Loucy (cell line): ENCODE results near the gene SLC5A1.

ENCODE experiments used
- H2AFZ ChIP-seq: fragments of 200-600 bp; sonication (generic); 2 replicates; pipeline ENCODE4 v1.6.0; 2016; ENCODE audit warnings: antibody characterized with exemption, mild to moderate bottlenecking, low read length, moderate library complexity
- H3F3A ChIP-seq: fragments of 200-600 bp; 2 replicates; pipeline ENCODE4 v1.6.0; 2016; ENCODE audit warnings: antibody characterized with exemption, low read depth, mild to moderate bottlenecking
- H3K27me3 ChIP-seq: fragments of 200-600 bp; sonication (generic); 2 replicates; pipeline ENCODE4 v1.6.1; 2014; ENCODE audit warnings: low read length, mild to moderate bottlenecking; ENCODE audit not compliant: insufficient read depth, poor library complexity, severe bottlenecking
- H3K36me3 ChIP-seq: fragments of 200-600 bp; sonication (generic); 2 replicates; pipeline ENCODE4 v1.6.1; 2016; ENCODE audit warnings: low read length; ENCODE audit not compliant: insufficient read depth
- H3K4me1 ChIP-seq: fragments of 200-600 bp; sonication (generic); 2 replicates; pipeline ENCODE4 v1.5.1; 2014; ENCODE audit warnings: low read length, mild to moderate bottlenecking; ENCODE audit not compliant: insufficient read depth, poor library complexity, severe bottlenecking
- H3K4me2 ChIP-seq: fragments of 200-600 bp; sonication (generic); 2 replicates; pipeline ENCODE4 v1.6.0; 2014; ENCODE audit warnings: antibody characterized with exemption, low read length, low read depth, mild to moderate bottlenecking; ENCODE audit not compliant: poor library complexity, severe bottlenecking
- H3K4me3 ChIP-seq: fragments of 200-600 bp; sonication (generic); 2 replicates; pipeline ENCODE4 v1.5.1; 2014; ENCODE audit warnings: low read length, mild to moderate bottlenecking, mixed read lengths; ENCODE audit not compliant: poor library complexity, severe bottlenecking
- H3K79me2 ChIP-seq: fragments of 200-600 bp; sonication (generic); 2 replicates; pipeline ENCODE4 v1.6.1; 2014; ENCODE audit warnings: low read length; ENCODE audit not compliant: insufficient read depth
- H3K9ac ChIP-seq: fragments of 200-600 bp; sonication (generic); 2 replicates; pipeline ENCODE4 v1.6.0; 2014; ENCODE audit warnings: mild to moderate bottlenecking, low read depth, low read length, moderate library complexity; ENCODE audit not compliant: poor library complexity, severe bottlenecking
- H3K9me2 ChIP-seq: fragments of 200-600 bp; sonication (generic); replicated peaks from 2 replicates; pipeline ENCODE4 v1.6.1; 2016; ENCODE audit warnings: low read depth, low read length, mixed read lengths
- H3K9me3 ChIP-seq: fragments of 200-600 bp; sonication (generic); 2 replicates; pipeline ENCODE4 v1.6.1; 2014; ENCODE audit warnings: mild to moderate bottlenecking, antibody characterized with exemption, low read length, low read depth; ENCODE audit not compliant: insufficient read depth
- H4K20me1 ChIP-seq: fragments of 200-600 bp; sonication (generic); 2 replicates; pipeline ENCODE4 v1.6.0; 2014; ENCODE audit warnings: antibody characterized with exemption, low read length, mild to moderate bottlenecking; ENCODE audit not compliant: insufficient read depth, poor library complexity, severe bottlenecking
- EZH2phosphoT487 ChIP-seq: fragments of 200-600 bp; IDR thresholded peaks from 2 replicates; pipeline ENCODE4 v1.6.1; 2018; ENCODE audit warnings: antibody characterized with exemption, mild to moderate bottlenecking, moderate library complexity, borderline replicate concordance
- TF ChIP-seq, protein P1 (sequence below): fragments of 200-600 bp; sonication (generic); conservative IDR thresholded peaks from 2 replicates; pipeline ENCODE4 v1.5.1; 2014; ENCODE audit warnings: mild to moderate bottlenecking, antibody characterized with exemption, low read length

SLC5A1 gene

DNA sequence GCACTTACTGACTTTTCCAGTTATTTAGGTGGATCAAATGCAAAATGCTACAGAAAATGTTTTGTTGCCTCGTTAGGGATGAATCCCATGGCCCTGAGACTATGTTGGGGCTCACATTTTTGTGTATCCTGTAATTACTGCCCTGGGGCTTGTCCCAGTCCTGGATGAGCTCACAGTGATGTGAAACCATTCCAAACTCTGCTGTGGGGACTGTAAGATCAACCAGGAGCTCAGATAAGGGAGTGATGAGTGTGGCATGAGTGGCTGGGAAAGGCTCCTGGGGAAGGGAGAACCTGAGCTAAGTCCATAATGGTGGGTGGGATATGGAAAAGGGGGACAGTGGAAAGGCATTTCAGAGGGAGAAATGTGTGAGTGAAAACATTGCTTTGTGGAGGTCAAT, 54.0 kb downstream of the SLC5A1 start:
- Histone ChIP-seq H3K27me3 (no peaks in the 10 kb centered on the region), H3K9me2 (no peaks in the 10 kb centered on the region), H3K9me3 (no peaks in the 10 kb centered on the region), H3K79me2 (no peaks in the 10 kb centered on the region), H4K20me1 (no peaks in the 10 kb centered on the region), H2AFZ (no peak overlapping the region), H3K4me3 (no peak overlapping the region), H3F3A (no peaks in the 10 kb centered on the region), H3K9ac (no peak overlapping the region), H3K4me1 (no peaks in the 10 kb centered on the region), H3K4me2 (no peak overlapping the region), H3K36me3 (no peaks in the 10 kb centered on the region)
- TF ChIP-seq EZH2phosphoT487 = no peak
- TF ChIP-seq, protein P1, sequence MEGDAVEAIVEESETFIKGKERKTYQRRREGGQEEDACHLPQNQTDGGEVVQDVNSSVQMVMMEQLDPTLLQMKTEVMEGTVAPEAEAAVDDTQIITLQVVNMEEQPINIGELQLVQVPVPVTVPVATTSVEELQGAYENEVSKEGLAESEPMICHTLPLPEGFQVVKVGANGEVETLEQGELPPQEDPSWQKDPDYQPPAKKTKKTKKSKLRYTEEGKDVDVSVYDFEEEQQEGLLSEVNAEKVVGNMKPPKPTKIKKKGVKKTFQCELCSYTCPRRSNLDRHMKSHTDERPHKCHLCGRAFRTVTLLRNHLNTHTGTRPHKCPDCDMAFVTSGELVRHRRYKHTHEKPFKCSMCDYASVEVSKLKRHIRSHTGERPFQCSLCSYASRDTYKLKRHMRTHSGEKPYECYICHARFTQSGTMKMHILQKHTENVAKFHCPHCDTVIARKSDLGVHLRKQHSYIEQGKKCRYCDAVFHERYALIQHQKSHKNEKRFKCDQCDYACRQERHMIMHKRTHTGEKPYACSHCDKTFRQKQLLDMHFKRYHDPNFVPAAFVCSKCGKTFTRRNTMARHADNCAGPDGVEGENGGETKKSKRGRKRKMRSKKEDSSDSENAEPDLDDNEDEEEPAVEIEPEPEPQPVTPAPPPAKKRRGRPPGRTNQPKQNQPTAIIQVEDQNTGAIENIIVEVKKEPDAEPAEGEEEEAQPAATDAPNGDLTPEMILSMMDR = no peak

DNA sequence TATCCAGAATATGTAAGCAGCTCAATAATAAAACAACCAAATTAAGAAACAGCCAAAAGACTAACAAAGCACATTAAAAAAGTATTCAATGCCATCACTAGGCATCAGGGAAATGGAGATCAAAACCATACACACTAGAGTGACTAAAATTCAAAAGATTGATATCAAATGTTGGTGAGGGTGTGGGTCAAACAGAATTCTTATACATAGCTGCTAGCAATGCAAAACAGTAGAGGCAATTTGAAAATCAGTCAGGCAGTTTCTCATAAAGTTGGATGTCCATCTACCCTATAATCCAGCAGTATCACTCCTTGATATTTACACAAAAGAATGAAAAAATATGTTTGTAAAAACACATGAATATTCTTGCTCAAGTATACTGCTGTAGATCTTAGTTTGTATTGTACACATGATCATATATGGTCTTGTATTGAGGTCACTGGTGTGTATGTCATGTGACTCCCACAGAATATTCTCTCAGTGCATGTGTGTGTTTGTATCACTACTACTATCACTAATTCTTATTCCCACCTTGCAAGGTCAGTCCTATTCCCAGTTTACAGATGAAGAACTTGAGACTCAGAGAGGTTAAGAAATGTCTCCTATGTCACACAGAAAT, 54.9 kb downstream of the SLC5A1 start:
- Histone ChIP-seq H3K4me2 (no peak overlapping the region), H3K9me2 (no peaks in the 10 kb centered on the region)
- no peak for TF ChIP-seq EZH2phosphoT487
- TF ChIP-seq, protein P1 = no peak

DNA sequence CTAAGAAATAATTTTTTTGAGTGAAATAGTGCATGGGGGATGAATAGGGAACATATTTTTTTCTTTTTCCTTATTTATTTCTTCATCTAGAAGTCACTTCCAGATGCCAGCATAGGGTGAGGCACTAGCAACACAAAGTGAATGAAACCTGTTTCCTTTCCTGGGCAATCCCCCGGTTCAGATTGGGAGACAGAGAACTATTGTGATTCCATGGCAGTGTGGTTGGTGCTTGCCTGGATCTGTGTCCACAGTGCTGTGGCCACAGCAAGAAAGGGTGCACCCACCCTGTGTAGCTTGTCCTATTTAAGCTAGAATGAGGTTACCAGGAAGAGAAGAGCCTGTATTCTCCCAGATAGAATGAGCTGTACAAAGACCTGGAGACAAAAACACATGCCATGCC, 57.6 kb downstream of the SLC5A1 start:
- H3K4me2 ChIP-seq = no peak overlapping the region
- no peaks in the 10 kb centered on the region for H3K27me3 ChIP-seq
- no peaks in the 10 kb centered on the region for H3F3A ChIP-seq
- no peak overlapping the region for H3K4me3 ChIP-seq
- TF ChIP-seq EZH2phosphoT487 = no peak
- TF ChIP-seq, protein P1 = no peak
- no peak overlapping the region for H3K9ac ChIP-seq
- H3K36me3 ChIP-seq = no peaks in the 10 kb centered on the region
- H3K4me1 ChIP-seq = no peaks in the 10 kb centered on the region
- no peaks in the 10 kb centered on the region for H3K9me2 ChIP-seq
- H4K20me1 ChIP-seq = no peaks in the 10 kb centered on the region
- H3K9me3 ChIP-seq = no peaks in the 10 kb centered on the region
- no peaks in the 10 kb centered on the region for H3K79me2 ChIP-seq
- H2AFZ ChIP-seq = no peak overlapping the region

More for the DNA sequence above, 54.9 kb downstream of the SLC5A1 start:
- no peak overlapping the region for H3K9ac ChIP-seq
- H2AFZ ChIP-seq = no peak overlapping the region
- H3K27me3 ChIP-seq = no peaks in the 10 kb centered on the region
- no peaks in the 10 kb centered on the region for H3F3A ChIP-seq
- H3K9me3 ChIP-seq = no peaks in the 10 kb centered on the region
- H3K36me3 ChIP-seq = no peaks in the 10 kb centered on the region
- H3K79me2 ChIP-seq = no peaks in the 10 kb centered on the region
- no peaks in the 10 kb centered on the region for H4K20me1 ChIP-seq
- no peak overlapping the region for H3K4me3 ChIP-seq
- no peaks in the 10 kb centered on the region for H3K4me1 ChIP-seq
